ENCODE measurements around the gene SPSB3.

SPSB3 gene

DNA sequence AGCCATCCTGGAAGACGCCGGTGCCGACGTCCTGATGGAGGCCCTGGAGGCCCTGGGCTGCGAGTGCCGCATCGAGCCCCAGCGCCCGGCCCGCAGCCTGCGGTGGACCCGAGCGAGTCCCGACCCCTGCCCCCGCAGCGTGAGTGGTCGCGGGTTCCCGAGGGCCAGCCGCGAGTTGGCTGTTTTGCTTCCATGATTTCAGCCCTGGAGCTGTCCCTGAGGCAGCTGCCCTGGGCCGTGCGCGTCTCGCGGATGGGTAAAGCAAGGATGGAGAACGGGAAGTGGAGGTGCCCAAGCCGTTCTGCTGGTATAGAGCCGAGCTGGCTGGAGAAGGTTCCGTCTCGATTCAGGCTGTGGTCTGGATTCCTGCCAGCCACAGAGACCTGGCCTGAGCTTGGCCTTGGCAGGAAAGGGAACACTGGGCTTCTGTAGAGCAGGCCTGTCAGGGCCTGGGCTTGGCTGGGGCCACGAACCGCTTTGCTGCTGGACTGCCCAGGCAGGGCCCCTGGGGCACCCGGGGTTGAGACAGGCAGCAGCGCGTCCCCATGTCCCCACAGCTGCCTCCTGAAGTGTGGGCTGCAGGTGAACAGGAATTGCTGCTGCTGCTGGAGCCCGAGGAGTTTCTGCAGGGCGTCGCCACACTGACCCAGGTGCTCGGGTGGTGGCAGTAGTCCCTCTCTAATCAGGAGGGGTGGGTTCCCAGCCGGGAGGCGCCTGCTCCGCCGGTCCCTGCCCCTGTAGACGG lies 8.5 kb downstream of the SPSB3 start:
- DNase-seq: no peak

GRCh38 chr16:1772908-1773702 lies 9.3 kb downstream of the SPSB3 start, which contains the start of gene MRPS34:
Gene MRPS34, minus strand, starts transcription at chr16:1773134. Its CDS starts 15 bp downstream, at chr16:1773119.
- peak; percentile 35 for DNase-seq

- no peak for DNase-seq
Observed at GRCh38 chr16:1772362-1772907, 9.9 kb downstream of the SPSB3 start, which contains the start of gene EME2. Gene EME2, plus strand, starts transcription at chr16:1772810. Its CDS starts 418 bp downstream, at chr16:1773228.

GRCh38 chr16:1771864-1772361 lies 10.5 kb downstream of the SPSB3 start:
- DNase-seq: no peak

- no peak for DNase-seq
Observed at GRCh38 chr16:1771188-1771863, 11.0 kb downstream of the SPSB3 start, which contains the start of gene NME3. Gene NME3, minus strand, starts transcription at chr16:1771543. Its CDS starts 9 bp downstream, at chr16:1771534.

GRCh38 chr16:1770328-1771187 lies 11.8 kb downstream of the SPSB3 start:
- DNase-seq: no peak

- no peak for DNase-seq
Observed at GRCh38 chr16:1769402-1770300, 12.7 kb downstream of the SPSB3 start.

- DNase-seq: no peak
Observed at GRCh38 chr16:1768767-1769401, 13.5 kb downstream of the SPSB3 start.

DNA sequence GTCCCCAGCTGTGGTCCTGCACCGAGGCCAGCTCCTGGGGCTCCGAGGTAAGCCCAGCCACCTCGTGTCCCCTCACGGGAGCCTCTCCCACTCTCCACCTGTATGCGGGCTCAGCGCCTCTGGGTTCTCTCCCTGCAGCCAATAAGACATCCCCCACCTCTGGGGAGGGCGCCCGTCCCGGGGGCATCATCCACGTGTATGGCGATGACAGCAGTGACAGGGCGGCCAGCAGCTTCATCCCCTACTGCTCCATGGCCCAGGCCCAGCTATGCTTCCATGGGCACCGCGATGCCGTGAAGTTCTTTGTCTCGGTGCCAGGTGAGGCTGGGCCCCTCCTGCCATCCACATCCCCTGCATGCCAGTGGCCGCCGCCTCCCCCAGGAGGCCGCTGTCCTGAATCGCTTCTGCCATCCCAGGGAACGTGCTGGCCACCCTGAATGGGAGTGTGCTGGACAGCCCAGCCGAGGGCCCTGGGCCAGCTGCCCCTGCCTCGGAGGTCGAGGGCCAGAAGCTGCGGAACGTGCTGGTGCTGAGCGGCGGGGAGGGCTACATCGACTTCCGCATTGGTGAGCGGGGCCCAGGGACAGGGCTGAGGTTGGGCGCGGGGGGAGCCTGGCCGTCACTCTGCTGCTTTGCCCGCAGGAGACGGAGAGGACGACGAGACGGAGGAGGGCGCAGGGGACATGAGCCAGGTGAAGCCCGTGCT lies 14.2 kb downstream of the SPSB3 start:
- DNase-seq: no peak

DNA sequence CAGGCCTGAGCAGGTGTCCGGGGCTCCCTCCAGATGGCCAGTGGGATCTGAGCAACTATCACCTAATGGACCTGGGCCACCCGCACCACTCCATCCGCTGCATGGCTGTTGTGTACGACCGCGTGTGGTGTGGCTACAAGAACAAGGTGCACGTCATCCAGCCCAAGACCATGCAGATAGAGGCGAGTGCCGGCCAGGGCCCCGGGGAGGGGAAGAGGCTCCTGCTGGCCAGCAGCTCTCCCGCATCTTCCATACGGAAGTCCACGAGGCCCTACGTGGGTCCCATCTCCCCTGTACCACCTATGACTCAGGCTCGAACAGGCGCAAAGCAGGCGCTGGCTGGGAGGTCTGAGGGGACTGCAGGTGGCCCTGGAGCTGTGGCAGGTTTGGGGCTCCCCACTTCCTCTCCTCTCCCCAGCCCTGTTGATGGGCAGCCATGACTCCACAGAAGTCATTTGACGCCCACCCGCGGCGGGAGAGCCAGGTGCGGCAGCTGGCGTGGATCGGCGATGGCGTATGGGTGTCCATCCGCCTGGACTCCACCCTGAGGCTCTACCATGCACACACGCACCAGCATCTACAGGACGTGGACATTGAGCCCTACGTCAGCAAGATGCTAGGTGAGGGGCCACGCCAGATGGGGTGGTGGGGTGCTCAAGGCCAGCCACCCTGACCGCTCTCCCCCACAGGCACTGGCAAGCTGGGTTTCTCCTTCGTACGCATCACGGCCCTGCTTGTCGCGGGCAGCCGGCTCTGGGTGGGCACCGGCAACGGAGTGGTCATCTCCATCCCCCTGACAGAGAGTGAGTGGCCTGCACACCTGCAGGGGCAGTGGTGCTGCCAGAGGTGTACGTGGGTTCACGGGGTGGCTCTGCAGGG lies 15.0 kb downstream of the SPSB3 start:
- no peak for DNase-seq

- no peak for DNase-seq
Observed at GRCh38 chr16:1766701-1767100, 15.7 kb downstream of the SPSB3 start.

- DNase-seq: no peak
Observed at GRCh38 chr16:1766231-1766630, 16.1 kb downstream of the SPSB3 start.

DNA sequence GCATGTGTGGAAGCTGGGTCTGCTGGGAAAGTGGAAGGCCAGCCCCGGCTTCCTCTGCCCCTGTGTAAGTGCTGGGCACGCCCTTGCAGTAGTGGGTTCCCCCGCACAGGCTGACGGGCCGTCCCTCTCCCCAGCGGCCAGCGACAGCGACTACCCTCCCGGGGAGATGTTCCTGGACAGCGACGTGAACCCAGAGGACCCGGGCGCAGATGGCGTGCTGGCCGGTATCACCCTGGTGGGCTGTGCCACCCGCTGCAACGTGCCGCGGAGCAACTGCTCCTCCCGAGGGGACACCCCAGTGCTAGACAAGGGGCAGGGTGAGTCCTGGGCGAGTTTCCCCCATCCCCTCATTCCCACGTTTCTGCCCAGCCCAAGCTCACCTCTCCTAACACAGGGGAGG lies 16.5 kb downstream of the SPSB3 start:
- no peak for DNase-seq

DNA sequence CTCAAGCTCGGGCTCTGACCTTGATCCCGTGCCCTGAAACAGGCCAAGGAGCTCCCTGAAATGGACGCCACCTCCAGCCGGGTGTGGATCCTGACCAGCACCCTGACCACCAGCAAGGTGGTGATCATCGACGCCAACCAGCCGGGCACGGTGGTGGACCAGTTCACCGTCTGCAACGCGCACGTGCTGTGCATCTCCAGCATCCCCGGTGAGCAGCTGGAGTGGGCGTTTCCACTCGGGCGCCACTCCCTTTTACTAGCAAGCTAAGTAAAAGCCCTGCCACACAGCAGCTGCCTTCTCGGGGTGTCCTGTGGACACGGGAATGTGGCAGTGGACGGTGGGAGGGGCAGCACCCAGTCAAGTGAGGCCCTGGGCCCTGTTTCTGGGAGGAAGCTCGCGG lies 17.4 kb downstream of the SPSB3 start:
- no peak for DNase-seq

DNA sequence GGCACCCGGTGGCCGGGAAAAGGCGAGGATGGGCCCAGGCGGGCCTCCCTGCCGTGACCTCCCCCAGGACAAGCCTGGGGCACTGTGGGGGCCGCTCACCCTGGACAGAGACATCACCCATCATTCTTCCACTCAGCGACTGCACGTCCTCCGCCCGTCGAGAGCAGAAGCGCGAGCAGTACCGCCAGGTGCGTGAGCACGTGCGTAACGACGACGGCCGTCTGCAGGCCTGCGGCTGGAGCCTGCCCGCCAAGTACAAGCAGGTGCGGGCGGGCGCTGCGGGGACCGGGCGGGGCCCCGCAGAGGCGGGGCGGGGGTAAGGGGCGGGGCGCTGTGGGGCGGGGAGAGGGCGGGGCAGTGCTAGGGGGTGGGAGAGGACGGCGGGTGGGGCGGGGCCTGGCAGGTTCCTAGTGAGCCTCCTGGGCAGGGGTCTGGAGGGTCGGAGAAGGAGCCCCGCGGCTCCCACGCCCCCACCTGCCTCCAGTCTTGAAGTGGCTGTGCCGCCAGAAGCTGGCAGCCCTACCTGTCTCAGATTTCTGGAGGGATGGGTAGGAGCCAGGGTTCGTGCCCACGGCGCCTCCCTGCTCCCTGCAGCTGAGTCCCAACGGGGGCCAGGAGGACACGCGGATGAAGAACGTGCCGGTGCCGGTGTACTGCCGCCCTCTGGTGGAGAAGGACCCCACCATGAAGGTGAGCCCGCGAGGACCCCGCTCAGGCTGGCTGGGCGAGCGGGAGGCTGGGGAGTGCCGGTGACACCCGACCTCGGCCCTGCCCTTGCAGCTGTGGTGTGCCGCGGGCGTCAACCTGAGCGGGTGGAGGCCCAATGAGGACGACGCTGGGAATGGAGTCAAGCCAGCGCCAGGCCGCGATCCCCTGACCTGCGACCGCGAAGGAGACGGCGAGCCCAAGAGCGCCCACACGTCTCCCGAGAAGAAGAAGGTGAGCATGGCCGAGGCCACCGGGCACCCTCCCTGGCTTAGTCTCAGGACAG lies 18.6 kb downstream of the SPSB3 start:
- DNase-seq: no peak

DNA sequence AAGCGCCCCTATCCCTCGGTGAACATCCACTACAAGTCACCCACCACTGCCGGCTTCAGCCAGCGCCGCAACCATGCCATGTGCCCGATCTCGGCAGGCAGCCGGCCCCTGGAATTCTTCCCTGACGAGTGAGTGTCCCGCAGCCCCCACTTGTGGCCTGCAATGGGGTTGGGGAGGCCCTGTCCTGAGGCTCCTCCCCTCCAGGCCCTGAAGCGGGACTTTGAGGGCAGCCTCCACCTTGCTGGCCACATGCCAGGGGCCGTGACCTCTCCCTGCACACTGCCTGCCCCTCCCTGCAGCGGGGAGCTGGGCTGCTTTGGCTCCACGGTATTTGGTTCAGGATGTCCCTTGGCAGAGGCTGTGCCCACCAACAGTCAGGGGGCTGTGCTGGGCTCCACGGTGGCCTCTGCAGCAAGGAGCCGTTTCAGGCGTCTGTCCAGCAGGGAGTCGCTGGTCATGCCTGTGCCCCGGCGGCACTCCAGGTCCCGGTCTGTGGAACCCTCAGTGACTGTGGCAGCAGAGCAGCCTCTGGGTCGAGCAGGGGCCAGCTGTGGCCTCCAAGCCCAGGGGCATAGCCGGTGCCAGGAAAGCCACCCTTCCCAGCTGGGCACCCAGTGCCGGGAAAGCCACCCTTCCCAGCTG lies 19.4 kb downstream of the SPSB3 start:
- DNase-seq: no peak

Data from NCI-H1417 treated with DMSO at 0.1 percent for 48 hours (cell line).